Panc1 (cell line): ENCODE measurements around the gene HVCN1. TPM values are rescaled to one million over a fixed set of nuclear protein-coding genes. Genes with fewer than 3 reads are reported as not detected.

Experiments
- ATAC-seq: fragments of 200-7000 bp; cut with Tn5 transposase; 2 replicates; pipeline ENCODE4 v1.9.1; 2020; ENCODE audit warnings: mild to moderate bottlenecking, moderate library complexity
- BruUV-seq: library from RNA; stranded (reverse); fragments of 400-500 nt; replicated peaks from 2 replicates; lab custom pipeline; 2021; lab: Mats Ljungman, UMichigan
- CTCF ChIA-PET: fragments of 300-600 bp; sonication (Branson Sonifier 250); formaldehyde crosslinking; loops from one replicate; lab custom pipeline; 2022; ENCODE audit warnings: antibody characterized with exemption; lab: Charles Lee
- POLR2A ChIA-PET: fragments of 300-600 bp; sonication (Branson Sonifier 250); formaldehyde crosslinking; loops from one replicate; lab custom pipeline; 2022; ENCODE audit warnings: antibody characterized with exemption; lab: Charles Lee
- DNase-seq: peaks from one replicate; pipeline ENCODE4 v3.0.0-alpha.2; 2010; ENCODE audit warnings: low read depth, low spot score
- H3K27ac ChIP-seq: 2 replicates; pipeline ENCODE4 v1.5.1; 2011; ENCODE audit warnings: mild to moderate bottlenecking, low read length, inconsistent platforms
- H3K27me3 ChIP-seq: fragments of 200-500 bp; sonication (Bioruptor generic); 2 replicates; pipeline ENCODE4 v1.6.0; 2014; ENCODE audit warnings: low read length, inconsistent platforms; ENCODE audit not compliant: control insufficient read depth, insufficient read depth
- H3K36me3 ChIP-seq: fragments of 200-500 bp; sonication (Bioruptor generic); 2 replicates; pipeline ENCODE4 v1.5.1; 2014; ENCODE audit warnings: inconsistent platforms, mild to moderate bottlenecking, low read length, moderate library complexity; ENCODE audit not compliant: control insufficient read depth, insufficient read depth
- H3K4me1 ChIP-seq: 2 replicates; pipeline ENCODE4 v1.5.1; 2011; ENCODE audit warnings: inconsistent platforms, mild to moderate bottlenecking, low read length, moderate library complexity; ENCODE audit not compliant: control insufficient read depth, insufficient read depth
- H3K4me3 ChIP-seq, 2 experiments: 2 replicates each; pipeline ENCODE4 v1.5.1; 2011 to 2012; ENCODE audit warnings: low read depth in 2 of 2, low read length in 2 of 2, mild to moderate bottlenecking in 2 of 2, inconsistent platforms in 1 of 2, moderate library complexity in 1 of 2
- H3K9me3 ChIP-seq: fragments of 200-500 bp; sonication (Bioruptor generic); 2 replicates; pipeline ENCODE4 v1.5.1; 2014; ENCODE audit warnings: low read depth, mild to moderate bottlenecking, inconsistent platforms, low read length, moderate library complexity; ENCODE audit not compliant: control insufficient read depth, insufficient read depth
- REST ChIP-seq, 2 experiments: IDR thresholded peaks; 2 replicates each; pipeline ENCODE4 v1.6.1; 2011 to 2012; ENCODE audit warnings: low read depth in 2 of 2, control low read depth in 1 of 2, low read length in 1 of 2, mild to moderate bottlenecking in 1 of 2, moderate library complexity in 1 of 2; ENCODE audit not compliant: insufficient read depth in 1 of 2
- TCF7L2 ChIP-seq: IDR thresholded peaks from 2 replicates; pipeline ENCODE4 v1.6.1; 2011; ENCODE audit warnings: mild to moderate bottlenecking, low read depth, low read length, inconsistent platforms
- in situ Hi-C: cut with HindIII; loops from 2 replicates; pipeline ENCODE4 v1.10.0; 2016; ENCODE audit warnings: low sequenced_read_pairs, low pct_unique_long_range_greater_than_20kb
- intact Hi-C: fragments of 100-400 bp; cut with micrococcal nuclease; formaldehyde crosslinking; loops from one replicate; pipeline ENCODE4 v1.10.0; 2022; ENCODE audit not compliant: unreplicated experiment
- total RNA-seq: library from RNA; stranded (reverse); gene quantifications from one replicate; pipeline ENCODE4 v1.2.1, GENCODE V29; 2021; ENCODE audit not compliant: unreplicated experiment

The HVCN1 gene
- total RNA-seq, 1 experiment from 2014 or later = 0.87 TPM

GRCh38 chr12:110599334-110599733 lies 89.6 kb downstream of the HVCN1 start:
- Histone ChIP-seq H3K27ac (no peak overlapping the region), H3K4me1 (no peaks in the 10 kb centered on the region), H3K9me3 (no peaks in the 10 kb centered on the region), H3K27me3 (no peaks in the 10 kb centered on the region), H3K36me3 (no peaks in the 10 kb centered on the region), H3K4me3 (no peak overlapping the region)
- POLR2A ChIA-PET = interaction anchor here (0.6 kb wide), 2 partner anchors 52 to 77 kb away, joined by 3 to 4 read pairs; no protein-coding TSS in a partner anchor
- no peak for DNase-seq
- no peak for ATAC-seq
- TF ChIP-seq REST (IDR thresholded peaks at IDR 0.05; ENCODE audit: insufficient read depth in 1 of 2, low read depth in 2 of 2, low read length in 1 of 2) (no peak), TCF7L2 (no peak)
- CTCF ChIA-PET = interaction anchor here (0.6 to 3.1 kb wide), 3 partner anchors 47 to 168 kb away, joined by 3 to 11 read pairs (median 8); no protein-coding TSS in a partner anchor
- BruUV-seq = no TSS peak
- in situ Hi-C loops = no loop called here
- intact Hi-C loops = no loop called here

Other genes with a start within 250 kb of the HVCN1 start
- 319 TPM for gene ARPC3, start 238.8 kb downstream of the HVCN1 start, total RNA-seq
- gene GPN3, start 220.9 kb downstream of the HVCN1 start, total RNA-seq = 39.0 TPM
- 22.3 TPM for gene FAM216A, start 220.3 kb downstream of the HVCN1 start, total RNA-seq
- 128 TPM for gene VPS29, start 187.0 kb downstream of the HVCN1 start, total RNA-seq
- gene RAD9B, start 186.8 kb downstream of the HVCN1 start, total RNA-seq = 0.98 TPM
- gene PPTC7, start 105.8 kb downstream of the HVCN1 start, total RNA-seq = 18.4 TPM
- gene TCTN1, start 75.0 kb downstream of the HVCN1 start, total RNA-seq = 28.5 TPM
- gene PPP1CC, start 53.8 kb upstream of the HVCN1 start, total RNA-seq = 219 TPM
- gene CCDC63, start 157.9 kb upstream of the HVCN1 start, total RNA-seq = not detected
- gene MYL2, start 231.5 kb upstream of the HVCN1 start, total RNA-seq = not detected